ENCODE measurements around the gene BDH2.

Gene BDH2

DNA sequence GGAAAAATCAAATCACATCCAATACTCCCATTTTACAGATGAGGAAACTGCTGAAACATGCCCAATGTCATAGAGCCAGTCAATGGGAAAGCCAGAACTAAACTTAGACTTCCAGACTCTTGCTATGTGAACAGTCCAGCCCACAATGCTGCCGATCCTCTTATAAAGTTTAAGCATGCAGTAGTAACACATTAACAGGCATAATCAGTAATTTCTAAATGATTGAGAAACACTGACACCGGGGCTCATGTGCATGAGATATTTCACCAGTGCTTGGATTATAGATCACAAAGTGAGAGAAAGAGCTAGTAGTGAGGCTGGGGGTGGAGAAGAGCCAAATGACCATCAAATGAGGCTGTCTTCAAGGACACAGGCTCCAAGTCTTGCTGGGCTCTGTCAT is 2.5 kb downstream of the BDH2 start:
- DNase-seq (ENCODE audit: low read depth), result no peak
- no peak overlapping the region for H3K4me3 ChIP-seq (ENCODE audit: low read depth, low read length)
- TF ChIP-seq MYC (IDR thresholded peaks at IDR 0.05; ENCODE audit: low read depth, low read length), result no peak
- TF ChIP-seq POLR2A (IDR thresholded peaks at IDR 0.05; ENCODE audit: extremely low read depth, insufficient read length), result no peak
- TF ChIP-seq, protein P1, sequence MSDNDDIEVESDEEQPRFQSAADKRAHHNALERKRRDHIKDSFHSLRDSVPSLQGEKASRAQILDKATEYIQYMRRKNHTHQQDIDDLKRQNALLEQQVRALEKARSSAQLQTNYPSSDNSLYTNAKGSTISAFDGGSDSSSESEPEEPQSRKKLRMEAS (IDR thresholded peaks at IDR 0.05; ENCODE audit: low read depth, low read length), result no peak
- TF ChIP-seq, protein P2, sequence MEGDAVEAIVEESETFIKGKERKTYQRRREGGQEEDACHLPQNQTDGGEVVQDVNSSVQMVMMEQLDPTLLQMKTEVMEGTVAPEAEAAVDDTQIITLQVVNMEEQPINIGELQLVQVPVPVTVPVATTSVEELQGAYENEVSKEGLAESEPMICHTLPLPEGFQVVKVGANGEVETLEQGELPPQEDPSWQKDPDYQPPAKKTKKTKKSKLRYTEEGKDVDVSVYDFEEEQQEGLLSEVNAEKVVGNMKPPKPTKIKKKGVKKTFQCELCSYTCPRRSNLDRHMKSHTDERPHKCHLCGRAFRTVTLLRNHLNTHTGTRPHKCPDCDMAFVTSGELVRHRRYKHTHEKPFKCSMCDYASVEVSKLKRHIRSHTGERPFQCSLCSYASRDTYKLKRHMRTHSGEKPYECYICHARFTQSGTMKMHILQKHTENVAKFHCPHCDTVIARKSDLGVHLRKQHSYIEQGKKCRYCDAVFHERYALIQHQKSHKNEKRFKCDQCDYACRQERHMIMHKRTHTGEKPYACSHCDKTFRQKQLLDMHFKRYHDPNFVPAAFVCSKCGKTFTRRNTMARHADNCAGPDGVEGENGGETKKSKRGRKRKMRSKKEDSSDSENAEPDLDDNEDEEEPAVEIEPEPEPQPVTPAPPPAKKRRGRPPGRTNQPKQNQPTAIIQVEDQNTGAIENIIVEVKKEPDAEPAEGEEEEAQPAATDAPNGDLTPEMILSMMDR (IDR thresholded peaks at IDR 0.05; ENCODE audit: low read depth, low read length), result no peak

DNA sequence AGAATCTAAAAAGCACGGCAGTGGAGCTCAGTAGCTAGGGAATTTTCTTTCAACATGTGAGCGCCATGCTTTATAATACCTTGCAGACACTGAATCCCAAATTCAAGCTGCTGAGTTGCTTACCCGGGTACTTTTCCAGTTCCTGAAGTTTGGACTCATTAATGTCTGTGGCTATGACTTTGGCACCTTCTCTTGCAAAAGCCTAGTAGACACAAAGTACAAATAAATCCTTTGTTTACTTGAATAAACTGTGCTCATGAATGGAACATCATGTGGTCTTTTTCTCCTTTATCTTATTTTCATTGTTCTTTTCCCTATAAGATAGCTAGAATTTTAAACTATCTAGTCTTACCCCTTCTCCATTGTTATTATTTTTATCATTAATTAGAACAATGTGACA is 4.6 kb downstream of the BDH2 start:
- no peak for DNase-seq (ENCODE audit: low read depth)
- H3K4me3 ChIP-seq (ENCODE audit: low read depth, low read length), result no peak overlapping the region
- no peak for TF ChIP-seq MYC (IDR thresholded peaks at IDR 0.05; ENCODE audit: low read depth, low read length)
- TF ChIP-seq, protein P1 (IDR thresholded peaks at IDR 0.05; ENCODE audit: low read depth, low read length), result no peak
- TF ChIP-seq, protein P2 (IDR thresholded peaks at IDR 0.05; ENCODE audit: low read depth, low read length), result no peak
- TF ChIP-seq POLR2A (IDR thresholded peaks at IDR 0.05; ENCODE audit: extremely low read depth, insufficient read length), result no peak

DNA sequence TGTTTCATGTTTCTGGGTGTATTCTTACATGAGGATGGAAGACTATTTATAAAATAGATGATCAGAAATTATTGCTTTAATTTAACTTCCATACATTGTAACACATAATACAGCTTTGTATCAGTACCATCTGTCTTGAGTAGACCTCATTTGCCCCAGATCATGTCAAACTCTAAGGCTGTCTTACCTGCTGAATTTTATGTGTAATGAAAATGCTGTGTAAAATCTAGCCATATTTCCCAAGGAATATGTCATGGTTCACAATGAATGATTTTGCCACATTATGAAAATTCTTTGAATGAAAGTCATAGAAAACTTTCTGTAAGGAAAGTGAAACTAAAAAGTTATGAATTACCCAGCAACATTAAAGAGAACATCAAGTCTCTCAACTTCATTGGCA is 7.4 kb downstream of the BDH2 start:
- H3K4me3 ChIP-seq (ENCODE audit: low read depth, low read length), result no peak overlapping the region
- no peak for DNase-seq (ENCODE audit: low read depth)
- TF ChIP-seq POLR2A (IDR thresholded peaks at IDR 0.05; ENCODE audit: extremely low read depth, insufficient read length) (no peak), MYC (IDR thresholded peaks at IDR 0.05; ENCODE audit: low read depth, low read length) (no peak)
- TF ChIP-seq, protein P2 (IDR thresholded peaks at IDR 0.05; ENCODE audit: low read depth, low read length), result no peak
- TF ChIP-seq, protein P1 (IDR thresholded peaks at IDR 0.05; ENCODE audit: low read depth, low read length), result no peak

DNA sequence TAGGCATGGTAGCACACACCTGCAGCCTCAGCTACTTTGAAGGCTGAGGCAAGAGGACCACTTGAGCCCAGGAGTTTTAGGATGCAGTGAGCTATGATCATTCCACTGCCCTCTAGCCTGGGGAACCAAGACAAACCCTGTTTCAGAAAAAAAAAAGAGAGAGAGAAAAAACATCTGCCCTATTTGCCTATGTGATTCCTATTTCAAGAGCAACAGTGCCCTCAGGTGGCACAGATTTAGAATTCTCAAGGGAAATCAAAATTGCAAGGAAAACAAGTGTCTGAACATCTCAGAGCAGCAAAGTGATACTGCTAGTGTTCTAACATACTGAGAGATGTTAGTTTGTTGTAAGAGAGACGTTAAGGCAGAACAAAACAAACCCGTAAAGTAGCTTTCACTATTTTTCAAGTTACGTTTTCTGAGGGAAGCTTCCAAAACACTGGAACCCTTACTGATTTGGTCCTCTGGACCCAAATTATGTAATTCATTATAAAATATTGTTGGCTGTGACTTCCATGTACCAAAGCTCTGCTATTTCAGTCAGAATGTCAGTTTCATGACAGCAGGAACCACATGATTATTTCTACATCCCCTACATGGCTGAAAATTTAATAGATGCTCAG is 7.9 kb downstream of the BDH2 start:
- no peak overlapping the region for H3K4me3 ChIP-seq (ENCODE audit: low read depth, low read length)
- no peak for TF ChIP-seq MYC (IDR thresholded peaks at IDR 0.05; ENCODE audit: low read depth, low read length)
- TF ChIP-seq, protein P2 (IDR thresholded peaks at IDR 0.05; ENCODE audit: low read depth, low read length), result peak; percentile 33
- DNase-seq (ENCODE audit: low read depth), result peak; percentile 77

DNA sequence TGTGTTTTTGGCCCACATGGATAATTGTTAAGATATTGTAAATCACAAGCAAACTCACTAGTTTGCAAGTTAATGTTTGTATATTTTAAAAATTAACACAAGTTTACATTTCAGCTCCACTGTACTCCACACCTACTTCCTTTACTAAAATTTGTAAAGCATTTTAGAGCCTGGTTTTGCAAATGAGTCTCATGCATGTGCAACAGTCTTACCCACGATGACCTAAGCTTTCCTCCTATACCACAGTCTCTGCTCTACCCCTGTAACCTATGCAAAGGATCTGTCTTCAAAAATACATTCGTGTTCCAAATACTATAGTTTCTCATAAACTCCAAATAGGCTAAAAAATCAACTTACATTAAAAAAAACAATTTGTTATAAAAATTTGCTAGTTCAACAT is 10.2 kb downstream of the BDH2 start:
- H3K4me3 ChIP-seq (ENCODE audit: low read depth, low read length), result no peak overlapping the region
- peak; percentile 18 for DNase-seq (ENCODE audit: low read depth)
- TF ChIP-seq, protein P2 (IDR thresholded peaks at IDR 0.05; ENCODE audit: low read depth, low read length), result no peak
- TF ChIP-seq, protein P1 (IDR thresholded peaks at IDR 0.05; ENCODE audit: low read depth, low read length), result no peak
- TF ChIP-seq POLR2A (IDR thresholded peaks at IDR 0.05; ENCODE audit: extremely low read depth, insufficient read length) (no peak), MYC (IDR thresholded peaks at IDR 0.05; ENCODE audit: low read depth, low read length) (no peak)

DNA sequence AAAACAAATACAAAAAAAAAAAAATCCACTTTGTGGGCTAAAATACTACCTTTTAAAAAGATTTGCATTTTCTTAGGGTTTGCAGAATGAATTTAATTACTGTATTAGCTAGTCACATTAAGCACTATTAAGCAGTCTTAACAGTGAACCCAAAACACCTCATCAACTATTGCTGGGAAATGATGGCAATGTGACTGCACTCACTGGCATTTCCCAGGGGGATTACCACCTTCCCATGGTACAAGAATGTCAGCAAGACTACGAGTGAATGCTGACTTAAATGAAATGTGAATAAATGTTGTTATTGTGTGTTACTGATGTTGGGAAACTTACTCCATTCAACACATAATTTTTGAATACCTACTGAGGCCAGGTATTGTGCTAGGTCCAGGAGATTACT is 13.1 kb downstream of the BDH2 start:
- DNase-seq (ENCODE audit: low read depth), result no peak
- H3K4me3 ChIP-seq (ENCODE audit: low read depth, low read length), result no peak overlapping the region
- TF ChIP-seq, protein P2 (IDR thresholded peaks at IDR 0.05; ENCODE audit: low read depth, low read length), result no peak
- TF ChIP-seq, protein P1 (IDR thresholded peaks at IDR 0.05; ENCODE audit: low read depth, low read length), result no peak
- TF ChIP-seq MYC (IDR thresholded peaks at IDR 0.05; ENCODE audit: low read depth, low read length), result no peak
- no peak for TF ChIP-seq POLR2A (IDR thresholded peaks at IDR 0.05; ENCODE audit: extremely low read depth, insufficient read length)
